HUES6 (cell line): ENCODE results near the gene ZNF236.

Experiments used
- H3K27ac ChIP-seq: 2 replicates; pipeline ENCODE4 v1.7.0; 2013; ENCODE audit warnings: low read depth, mild to moderate bottlenecking, low read length, inconsistent platforms
- H3K27me3 ChIP-seq: 2 replicates; pipeline ENCODE4 v1.6.1; 2013; ENCODE audit warnings: low read length; ENCODE audit not compliant: control insufficient read depth, insufficient read depth
- H3K36me3 ChIP-seq: 2 replicates; pipeline ENCODE4 v1.6.1; 2013; ENCODE audit warnings: low read length; ENCODE audit not compliant: control insufficient read depth, insufficient read depth
- H3K4me1 ChIP-seq: 2 replicates; pipeline ENCODE4 v1.6.1; 2013; ENCODE audit warnings: low read length; ENCODE audit not compliant: control insufficient read depth, insufficient read depth
- H3K4me3 ChIP-seq: 2 replicates; pipeline ENCODE4 v1.5.1; 2013; ENCODE audit warnings: low read depth, low read length
- H3K9ac ChIP-seq: one replicate; pipeline ENCODE4 v1.6.1; 2013; ENCODE audit warnings: mild to moderate bottlenecking, low read length
- H3K9me3 ChIP-seq: 2 replicates; pipeline ENCODE4 v1.6.1; 2013; ENCODE audit warnings: low read depth, low read length; ENCODE audit not compliant: control insufficient read depth, insufficient read depth

ZNF236 gene

GRCh38 chr18:76839086-76839794, 16.9 kb downstream of the ZNF236 start:
- no peaks in the 10 kb centered on the region for H3K36me3 ChIP-seq
- no peaks in the 10 kb centered on the region for H3K27me3 ChIP-seq
- H3K9ac ChIP-seq: no peak overlapping the region
- H3K27ac ChIP-seq: no peak overlapping the region
- H3K9me3 ChIP-seq: no peaks in the 10 kb centered on the region
- H3K4me1 ChIP-seq: 0 out of 2 replicates have a peak, but pooled peaks cover 3% of the 10 kb centered on the region
- H3K4me3 ChIP-seq: no peak overlapping the region

DNA sequence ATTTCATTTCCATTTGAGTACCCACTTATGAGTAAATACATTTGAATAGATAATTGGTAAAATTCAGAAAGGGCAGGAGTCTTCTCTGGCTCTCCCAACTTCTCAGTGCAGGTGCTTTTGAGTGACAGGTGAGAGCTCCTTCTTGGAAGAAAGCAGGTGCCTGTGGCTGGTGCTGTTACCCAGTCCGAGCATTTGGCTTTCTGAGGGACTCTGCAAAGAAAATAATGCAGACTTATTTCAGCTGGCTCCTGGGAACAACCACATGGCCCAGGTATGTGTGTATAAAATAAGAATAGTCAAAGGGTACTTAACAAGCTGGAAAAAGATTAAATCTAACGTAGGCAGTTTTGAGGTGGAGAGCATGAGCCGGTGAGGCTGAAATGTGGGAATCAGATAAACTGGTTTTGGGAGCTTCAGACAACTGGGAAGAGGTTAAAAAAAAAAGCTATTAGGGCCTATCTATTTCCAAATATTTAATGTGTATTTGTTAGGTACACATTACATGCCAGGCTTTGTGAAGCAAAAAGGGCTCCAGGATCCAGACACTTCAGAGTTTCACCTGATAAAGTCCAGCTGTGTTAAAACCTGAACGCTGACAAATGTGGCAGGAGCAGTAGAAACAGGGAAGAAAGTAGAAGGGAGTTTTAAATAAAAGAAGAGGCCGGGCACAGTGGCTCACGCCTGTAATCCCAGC, 20.6 kb downstream of the ZNF236 start:
- H3K27ac ChIP-seq: no peak overlapping the region
- H3K4me1 ChIP-seq: 0 out of 2 replicates have a peak, but pooled peaks cover 1% of the 10 kb centered on the region
- H3K36me3 ChIP-seq: no peaks in the 10 kb centered on the region
- H3K4me3 ChIP-seq: no peak overlapping the region
- H3K27me3 ChIP-seq: no peaks in the 10 kb centered on the region
- H3K9me3 ChIP-seq: no peaks in the 10 kb centered on the region
- no peak overlapping the region for H3K9ac ChIP-seq

- H3K27ac ChIP-seq: no peak overlapping the region
- H3K36me3 ChIP-seq: no peaks in the 10 kb centered on the region
- H3K4me1 ChIP-seq: peaks cover 3% of the 10 kb centered on the region; the same call in 1 of the 2 replicates
- H3K9ac ChIP-seq: no peak overlapping the region
- H3K27me3 ChIP-seq: no peaks in the 10 kb centered on the region
- H3K9me3 ChIP-seq: no peaks in the 10 kb centered on the region
- no peak overlapping the region for H3K4me3 ChIP-seq
These were observed 21.8 kb downstream of the ZNF236 start for GRCh38 chr18:76844144-76844543.

DNA sequence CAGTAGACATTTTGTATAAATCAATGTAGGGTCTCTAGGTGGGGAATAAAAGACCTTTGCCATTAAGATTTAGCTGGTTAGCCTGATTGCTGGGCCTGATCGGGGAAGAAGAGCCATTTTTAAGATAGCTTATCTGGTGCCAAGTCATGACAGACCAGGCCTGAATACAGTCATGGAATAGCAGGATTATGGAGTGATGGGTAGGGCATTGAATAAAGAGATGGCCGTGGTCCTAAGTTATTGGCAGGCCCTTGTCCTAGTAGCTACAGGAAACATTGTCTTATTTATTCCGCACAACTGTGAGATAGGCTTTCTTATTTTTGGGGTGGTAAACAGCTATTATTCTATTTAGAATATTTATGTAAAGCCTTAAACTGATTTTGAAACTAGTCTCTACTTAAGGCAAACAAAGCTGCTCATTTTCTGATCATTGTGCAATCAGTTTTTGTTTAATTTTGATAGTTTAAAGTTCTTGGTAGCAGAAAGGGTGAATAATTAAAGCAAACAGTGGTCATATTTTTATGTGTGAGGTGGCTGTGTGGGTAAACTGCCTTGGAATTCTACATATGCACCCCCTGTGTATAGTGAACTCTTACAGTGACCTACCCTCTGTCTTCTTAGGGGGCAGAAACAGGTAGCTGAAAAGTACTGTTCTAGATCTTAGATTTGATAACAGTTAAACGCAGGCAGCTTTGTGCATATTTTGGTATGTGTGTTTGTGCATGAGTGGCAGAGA, 22.6 kb downstream of the ZNF236 start:
- Histone ChIP-seq H3K27me3 (no peaks in the 10 kb centered on the region), H3K4me3 (no peak overlapping the region), H3K9me3 (no peaks in the 10 kb centered on the region), H3K27ac (no peak overlapping the region), H3K4me1 (peaks cover 3% of the 10 kb centered on the region; the same call in 1 of the 2 replicates), H3K36me3 (no peaks in the 10 kb centered on the region), H3K9ac (no peak overlapping the region)

- Histone ChIP-seq H3K4me3 (no peak overlapping the region), H3K9me3 (no peaks in the 10 kb centered on the region), H3K27me3 (no peaks in the 10 kb centered on the region), H3K36me3 (no peaks in the 10 kb centered on the region), H3K9ac (no peak overlapping the region), H3K27ac (no peak overlapping the region; the same call in 1 of the 2 replicates), H3K4me1 (peaks cover 3% of the 10 kb centered on the region; the same call in 1 of the 2 replicates)
These were observed 23.9 kb downstream of the ZNF236 start for GRCh38 chr18:76846217-76846616.

GRCh38 chr18:76847916-76848315, 25.6 kb downstream of the ZNF236 start:
- Histone ChIP-seq H3K27me3 (no peaks in the 10 kb centered on the region), H3K4me1 (peaks cover 3% of the 10 kb centered on the region; the same call in 1 of the 2 replicates), H3K4me3 (no peak overlapping the region), H3K27ac (no peak overlapping the region), H3K9ac (no peak overlapping the region), H3K9me3 (no peaks in the 10 kb centered on the region), H3K36me3 (peaks cover 13% of the 10 kb centered on the region)

DNA sequence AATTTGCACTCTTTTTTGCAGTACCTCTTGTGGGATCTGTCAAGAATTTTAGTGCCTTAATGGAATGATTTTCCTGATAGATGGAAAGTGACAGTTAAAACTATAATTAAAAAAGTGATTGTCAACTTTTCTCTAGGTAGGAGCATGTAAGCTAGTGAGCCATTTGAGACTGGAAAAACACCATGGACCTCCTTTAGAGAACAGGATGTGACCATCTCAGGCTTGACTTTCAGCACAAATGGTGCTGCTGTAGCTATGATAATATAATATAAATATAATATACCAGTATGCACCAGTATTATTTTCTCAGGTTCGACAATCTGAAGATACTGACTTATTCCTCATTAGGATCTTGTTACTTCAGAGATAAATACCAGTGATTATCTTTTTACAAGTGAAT, 27.8 kb downstream of the ZNF236 start:
- H3K27me3 ChIP-seq: no peaks in the 10 kb centered on the region
- H3K9ac ChIP-seq: no peak overlapping the region
- H3K4me1 ChIP-seq: peaks cover 3% of the 10 kb centered on the region; the same call in 1 of the 2 replicates
- H3K9me3 ChIP-seq: no peaks in the 10 kb centered on the region
- H3K36me3 ChIP-seq: peaks cover 13% of the 10 kb centered on the region
- no peak overlapping the region for H3K27ac ChIP-seq
- H3K4me3 ChIP-seq: no peak overlapping the region

GRCh38 chr18:76855594-76855993, 33.2 kb downstream of the ZNF236 start:
- Histone ChIP-seq H3K9me3 (no peaks in the 10 kb centered on the region), H3K9ac (no peak overlapping the region), H3K36me3 (peaks cover 19% of the 10 kb centered on the region), H3K4me1 (no peaks in the 10 kb centered on the region), H3K4me3 (no peak overlapping the region), H3K27me3 (no peaks in the 10 kb centered on the region), H3K27ac (no peak overlapping the region)

DNA sequence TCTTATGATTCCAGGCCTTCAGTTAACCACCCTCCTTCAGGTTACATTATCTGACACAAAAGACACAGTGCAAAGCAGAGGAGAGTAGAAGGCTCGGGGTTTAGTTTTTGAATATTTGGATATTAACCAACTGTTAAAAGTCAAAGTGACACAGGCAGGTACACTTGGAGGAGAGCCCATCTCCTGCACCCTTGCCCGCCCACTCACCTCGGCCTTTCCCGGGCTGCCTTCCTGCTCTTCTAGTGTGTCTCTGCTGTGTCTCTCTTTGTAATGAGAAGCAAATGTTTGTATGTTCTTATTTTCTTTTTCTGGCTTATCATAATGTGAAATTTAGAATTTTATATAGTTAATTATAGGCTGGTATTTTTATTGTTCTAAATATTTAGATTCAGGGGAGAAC, 35.1 kb downstream of the ZNF236 start:
- H3K9me3 ChIP-seq: no peaks in the 10 kb centered on the region
- H3K9ac ChIP-seq: no peak overlapping the region
- peaks cover 18% of the 10 kb centered on the region for H3K36me3 ChIP-seq
- H3K27me3 ChIP-seq: no peaks in the 10 kb centered on the region
- no peak overlapping the region for H3K4me3 ChIP-seq
- H3K4me1 ChIP-seq: no peaks in the 10 kb centered on the region
- H3K27ac ChIP-seq: no peak overlapping the region

- H3K9ac ChIP-seq: no peak overlapping the region
- peaks cover 25% of the 10 kb centered on the region for H3K36me3 ChIP-seq
- H3K4me3 ChIP-seq: no peak overlapping the region
- H3K9me3 ChIP-seq: no peaks in the 10 kb centered on the region
- no peaks in the 10 kb centered on the region for H3K4me1 ChIP-seq
- H3K27ac ChIP-seq: no peak overlapping the region
- no peaks in the 10 kb centered on the region for H3K27me3 ChIP-seq
These were observed 37.4 kb downstream of the ZNF236 start for GRCh38 chr18:76859474-76860339.
